Nephron (organoid): ENCODE measurements around the gene SMIM38.

Experiments
- H3K27ac Mint-ChIP-seq, 3 experiments: 2 replicates each; pipeline ENCODE4 v1.8.0; 2020; ENCODE audit warnings: mixed read lengths in 3 of 3, mild to moderate bottlenecking in 2 of 3, moderate library complexity in 1 of 3
- H3K27me3 Mint-ChIP-seq: 2 replicates; pipeline ENCODE4 v1.8.0; 2021; ENCODE audit warnings: low read depth, mild to moderate bottlenecking, moderate library complexity, mixed read lengths
- H3K36me3 Mint-ChIP-seq: 2 replicates; pipeline ENCODE4 v1.8.0; 2020; ENCODE audit warnings: low read depth, mixed read lengths
- H3K4me1 Mint-ChIP-seq: 2 replicates; pipeline ENCODE4 v1.8.0; 2020; ENCODE audit warnings: mixed read lengths
- H3K4me3 Mint-ChIP-seq, 3 experiments: 2 replicates each; pipeline ENCODE4 v1.8.0; 2020; ENCODE audit warnings: mild to moderate bottlenecking in 3 of 3, mixed read lengths in 3 of 3, moderate library complexity in 2 of 3
- H3K9me3 Mint-ChIP-seq: 2 replicates; pipeline ENCODE4 v1.8.0; 2020; ENCODE audit warnings: mixed read lengths
- TF ChIP-seq, protein P1 (sequence below), 3 experiments: fragments of 200-600 bp; sonication (generic); IDR thresholded peaks; one replicate each; pipeline ENCODE4 v1.5.0; 2021; ENCODE audit warnings: antibody characterized with exemption in 3 of 3; ENCODE audit not compliant: unreplicated experiment in 3 of 3

The SMIM38 gene

DNA sequence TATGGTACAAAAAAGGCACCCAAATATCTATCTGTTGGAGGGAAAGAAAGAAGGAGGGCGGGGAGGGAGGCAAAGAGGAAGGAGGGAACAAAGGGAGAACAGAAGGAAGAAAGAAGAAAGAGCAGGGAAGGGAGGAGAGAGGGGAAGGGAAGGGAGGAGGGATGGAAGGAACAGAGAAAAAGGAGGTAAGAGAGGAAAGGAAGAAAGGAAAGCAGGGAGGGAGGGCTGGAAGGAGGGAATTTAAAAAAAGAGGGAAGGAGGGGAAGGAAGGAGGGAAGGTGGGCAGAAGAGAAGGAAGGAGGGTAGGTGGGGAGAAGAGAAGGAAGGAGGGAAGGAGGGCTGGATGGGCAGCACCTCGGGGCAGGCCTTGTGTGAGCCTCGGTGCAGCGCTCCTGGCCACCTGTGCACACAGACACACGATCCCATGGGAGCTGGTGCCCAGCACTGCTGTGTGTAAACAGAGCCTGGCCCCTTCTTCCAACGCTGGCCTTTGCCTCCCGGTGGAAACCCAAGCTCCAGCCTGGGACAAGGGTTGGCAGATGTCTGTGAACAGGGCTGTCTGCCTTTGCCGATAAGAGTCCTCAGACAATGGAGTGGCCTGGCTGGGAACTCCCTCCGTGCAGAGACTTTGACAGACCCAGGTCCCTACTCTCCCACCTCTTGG, 23.2 kb downstream of the SMIM38 start:
- TF ChIP-seq, protein P1, sequence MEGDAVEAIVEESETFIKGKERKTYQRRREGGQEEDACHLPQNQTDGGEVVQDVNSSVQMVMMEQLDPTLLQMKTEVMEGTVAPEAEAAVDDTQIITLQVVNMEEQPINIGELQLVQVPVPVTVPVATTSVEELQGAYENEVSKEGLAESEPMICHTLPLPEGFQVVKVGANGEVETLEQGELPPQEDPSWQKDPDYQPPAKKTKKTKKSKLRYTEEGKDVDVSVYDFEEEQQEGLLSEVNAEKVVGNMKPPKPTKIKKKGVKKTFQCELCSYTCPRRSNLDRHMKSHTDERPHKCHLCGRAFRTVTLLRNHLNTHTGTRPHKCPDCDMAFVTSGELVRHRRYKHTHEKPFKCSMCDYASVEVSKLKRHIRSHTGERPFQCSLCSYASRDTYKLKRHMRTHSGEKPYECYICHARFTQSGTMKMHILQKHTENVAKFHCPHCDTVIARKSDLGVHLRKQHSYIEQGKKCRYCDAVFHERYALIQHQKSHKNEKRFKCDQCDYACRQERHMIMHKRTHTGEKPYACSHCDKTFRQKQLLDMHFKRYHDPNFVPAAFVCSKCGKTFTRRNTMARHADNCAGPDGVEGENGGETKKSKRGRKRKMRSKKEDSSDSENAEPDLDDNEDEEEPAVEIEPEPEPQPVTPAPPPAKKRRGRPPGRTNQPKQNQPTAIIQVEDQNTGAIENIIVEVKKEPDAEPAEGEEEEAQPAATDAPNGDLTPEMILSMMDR (IDR thresholded peaks at IDR 0.05; ENCODE audit: unreplicated experiment in 3 of 3): no peak
- no peaks in the 10 kb centered on the region for H3K4me1 Mint-ChIP-seq
- H3K27me3 Mint-ChIP-seq: peaks cover 11% of the 10 kb centered on the region
- H3K27ac Mint-ChIP-seq: no peak overlapping the region
- H3K9me3 Mint-ChIP-seq: peaks cover 15% of the 10 kb centered on the region
- no peaks in the 10 kb centered on the region for H3K36me3 Mint-ChIP-seq
- H3K4me3 Mint-ChIP-seq: no peak overlapping the region

- Mint-ChIP-seq H3K4me3 (no peak overlapping the region), H3K27me3 (peaks cover 11% of the 10 kb centered on the region), H3K9me3 (peaks cover 12% of the 10 kb centered on the region)
Measured at GRCh38 chr11:69180226-69180625, 24.5 kb downstream of the SMIM38 start.

DNA sequence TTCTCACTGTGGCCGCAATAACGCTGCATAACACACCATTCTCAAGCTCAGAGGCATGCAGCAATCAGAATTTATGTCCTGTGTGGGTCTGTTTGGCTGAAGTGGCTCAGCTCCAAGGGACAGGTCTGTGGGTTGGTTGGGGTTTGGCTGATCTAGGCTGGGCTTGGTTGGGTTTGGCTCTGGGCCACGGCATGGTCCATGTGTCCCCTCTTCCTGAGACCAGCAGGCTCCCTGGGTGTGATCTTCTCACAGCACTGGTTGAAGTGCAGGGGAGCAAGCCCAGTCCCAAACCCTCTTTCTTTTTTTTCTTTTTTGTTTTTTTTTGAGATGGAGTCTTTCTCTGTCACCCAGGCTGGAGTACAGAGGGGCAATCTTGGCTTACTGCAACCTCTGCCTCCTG, 25.0 kb downstream of the SMIM38 start:
- Mint-ChIP-seq H3K36me3 (no peaks in the 10 kb centered on the region), H3K27ac (no peak overlapping the region), H3K27me3 (peaks cover 11% of the 10 kb centered on the region), H3K4me1 (no peaks in the 10 kb centered on the region), H3K9me3 (peaks cover 9% of the 10 kb centered on the region), H3K4me3 (no peak overlapping the region)
- TF ChIP-seq, protein P1 (IDR thresholded peaks at IDR 0.05; ENCODE audit: unreplicated experiment in 3 of 3): no peak

More at GRCh38 chr11:69180226-69180625, 24.5 kb downstream of the SMIM38 start:
- Mint-ChIP-seq H3K27ac (no peak overlapping the region), H3K36me3 (no peaks in the 10 kb centered on the region), H3K4me1 (no peaks in the 10 kb centered on the region)
- TF ChIP-seq, protein P1 (IDR thresholded peaks at IDR 0.05; ENCODE audit: unreplicated experiment in 3 of 3): no peak

DNA sequence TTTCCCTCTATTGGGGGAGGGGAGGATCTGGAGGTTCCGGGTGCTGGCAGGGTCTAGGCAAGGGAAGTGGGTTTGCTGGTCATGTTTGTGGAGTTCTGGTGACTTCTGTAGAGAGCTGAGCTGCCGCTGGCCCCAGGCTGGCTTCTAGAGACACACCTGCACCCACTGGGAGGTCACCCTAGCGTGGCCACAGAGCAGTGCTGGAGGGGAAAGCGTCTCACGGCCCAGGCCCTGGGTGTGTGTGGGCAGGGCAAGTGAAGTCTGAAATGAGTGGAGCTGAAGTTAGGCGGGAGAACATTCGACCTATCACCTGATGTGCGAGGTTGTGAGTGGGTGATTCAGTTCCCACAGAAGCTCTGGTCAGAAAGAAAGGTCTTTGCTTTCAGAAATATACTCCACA, 27.9 kb downstream of the SMIM38 start:
- no peaks in the 10 kb centered on the region for H3K36me3 Mint-ChIP-seq
- peaks cover 17% of the 10 kb centered on the region for H3K27me3 Mint-ChIP-seq
- H3K27ac Mint-ChIP-seq: no peak overlapping the region
- TF ChIP-seq, protein P1 (IDR thresholded peaks at IDR 0.05; ENCODE audit: unreplicated experiment in 3 of 3): no peak
- H3K4me3 Mint-ChIP-seq: no peak overlapping the region
- peaks cover 13% of the 10 kb centered on the region for H3K9me3 Mint-ChIP-seq
- H3K4me1 Mint-ChIP-seq: no peaks in the 10 kb centered on the region

GRCh38 chr11:69186316-69187260, 30.9 kb downstream of the SMIM38 start:
- Mint-ChIP-seq H3K27ac (no peak overlapping the region), H3K9me3 (peaks cover 15% of the 10 kb centered on the region), H3K4me1 (no peaks in the 10 kb centered on the region), H3K4me3 (no peak overlapping the region), H3K27me3 (peaks cover 11% of the 10 kb centered on the region), H3K36me3 (peaks cover 5% of the 10 kb centered on the region)
- TF ChIP-seq, protein P1 (IDR thresholded peaks at IDR 0.05; ENCODE audit: unreplicated experiment in 3 of 3): no peak
